Esophagus squamous epithelium (tissue), 5 donors: Measurements from ENCODE around the gene CAP2. TPM values are rescaled to one million over a fixed set of nuclear protein-coding genes. Genes with fewer than 3 reads are reported as not detected.

Experiments used
- DNase-seq: peaks from one replicate; lab custom pipeline; 2025; lab: John Stamatoyannopoulos, UW
- H3K27ac ChIP-seq, 4 donors: fragments of 200-600 bp; sonication (generic); one replicate each; pipeline ENCODE4 v1.5.1; 2016 to 2019; ENCODE audit warnings: mild to moderate bottlenecking in 1 of 4
- H3K27me3 ChIP-seq, 4 donors: fragments of 200-600 bp; sonication (generic); 1 replicate in 3 of 4; 2 replicates in 1 of 4; pipeline versions ENCODE4 v1.5.1 to v1.6.0; 2017 to 2021; ENCODE audit warnings: antibody characterized with exemption in 1 of 4
- H3K36me3 ChIP-seq, 3 donors: fragments of 200-600 bp; sonication (generic); one replicate each; pipeline ENCODE4 v1.5.1; 2016 to 2019
- H3K4me1 ChIP-seq, 3 donors: fragments of 200-600 bp; sonication (generic); one replicate each; pipeline ENCODE4 v1.5.1; 2017 to 2019
- H3K4me3 ChIP-seq, 4 donors: fragments of 200-600 bp; sonication (generic); 1 replicate in 3 of 4; 2 replicates in 1 of 4; pipeline ENCODE4 v1.5.1; 2016 to 2019; ENCODE audit warnings: mild to moderate bottlenecking in 2 of 4, moderate library complexity in 1 of 4
- H3K9me3 ChIP-seq, 3 donors: fragments of 200-600 bp; sonication (generic); one replicate each; pipeline ENCODE4 v1.5.1; 2016 to 2019
- CTCF ChIP-seq, 6 experiments: fragments of 450-650 bp in 4 of 6; fragments of 200-600 bp in 2 of 6; sonication (generic) in 2 of 6; IDR thresholded peaks; one replicate each; pipeline ENCODE4 v1.5.1; 2016 to 2019; ENCODE audit warnings: antibody characterized with exemption in 6 of 6, mild to moderate bottlenecking in 4 of 6, moderate library complexity in 4 of 6
- POLR2A ChIP-seq, 4 donors: fragments of 450-650 bp; IDR thresholded peaks; one replicate each; pipeline ENCODE4 v1.6.1; 2017; ENCODE audit warnings: antibody characterized with exemption in 4 of 4, mild to moderate bottlenecking in 4 of 4, moderate library complexity in 3 of 4
- WGBS, 2 donors: methylation state at CpG; one replicate each; pipeline ENCODE4 v1.1.5; 2018; 5-methylcytosine and 5-hydroxymethylcytosine counted together
- intact Hi-C: fragments of 100-400 bp; cut with DNase I; formaldehyde crosslinking; loops from one replicate; pipeline ENCODE4 v1.15.0; 2022
- total RNA-seq, 4 donors: library from RNA; depleted of rRNA; stranded (reverse); fragments of >200 nt; gene quantifications; one replicate each; pipeline ENCODE4 v1.1.0, GENCODE V29; 2016
- donor health status: DM: yes; HTN: yes; CAD: no.

Gene CAP2
- total RNA-seq, 4 donors from 2014 or later, result 2.0 to 5.5 (median 2.7) TPM

GRCh38 chr6:17353440-17354175 is 39.8 kb upstream of the CAP2 start:
- Histone ChIP-seq H3K27ac (no peak overlapping the region), H3K4me3 (no peak overlapping the region), H3K9me3 (no peaks in the 10 kb centered on the region), H3K36me3 (no peaks in the 10 kb centered on the region), H3K4me1 (no peaks in the 10 kb centered on the region), H3K27me3 (no peaks in the 10 kb centered on the region)
- TF ChIP-seq CTCF (IDR thresholded peaks at IDR 0.05) (no peak), POLR2A (IDR thresholded peaks at IDR 0.05) (no peak)
- DNase-seq, result no peak
- WGBS, 2 donors, result 67 to 71% methylated on average over 4 of the region's 4 CpGs
- intact Hi-C loops, result no loop called here

GRCh38 chr6:17354700-17355403 is 38.5 kb upstream of the CAP2 start:
- Histone ChIP-seq H3K4me1 (no peaks in the 10 kb centered on the region), H3K27me3 (no peaks in the 10 kb centered on the region), H3K9me3 (no peaks in the 10 kb centered on the region), H3K36me3 (no peaks in the 10 kb centered on the region), H3K27ac (no peak overlapping the region), H3K4me3 (no peak overlapping the region)
- intact Hi-C loops, result no loop called here
- no peak for DNase-seq
- no peak for TF ChIP-seq POLR2A (IDR thresholded peaks at IDR 0.05)
- TF ChIP-seq CTCF (IDR thresholded peaks at IDR 0.05), result no peak
- WGBS, 2 donors, result 59 to 60% methylated on average over 4 of the region's 4 CpGs

- 65 to 70% methylated on average over 2 of the region's 2 CpGs for WGBS, 2 donors
- Histone ChIP-seq H3K9me3 (no peaks in the 10 kb centered on the region), H3K4me3 (no peak overlapping the region), H3K36me3 (no peaks in the 10 kb centered on the region), H3K27me3 (no peaks in the 10 kb centered on the region), H3K4me1 (no peaks in the 10 kb centered on the region), H3K27ac (no peak overlapping the region)
- no peak for TF ChIP-seq POLR2A (IDR thresholded peaks at IDR 0.05)
- TF ChIP-seq CTCF (IDR thresholded peaks at IDR 0.05), result no peak
- intact Hi-C loops, result no loop called here
- DNase-seq, result no peak
These were observed 38.0 kb upstream of the CAP2 start for GRCh38 chr6:17355404-17355774.

- Histone ChIP-seq H3K27me3 (no peaks in the 10 kb centered on the region), H3K4me1 (no peaks in the 10 kb centered on the region), H3K9me3 (no peaks in the 10 kb centered on the region), H3K36me3 (no peaks in the 10 kb centered on the region), H3K4me3 (no peak overlapping the region), H3K27ac (no peak overlapping the region)
- no peak for TF ChIP-seq CTCF (IDR thresholded peaks at IDR 0.05)
- no peak for TF ChIP-seq POLR2A (IDR thresholded peaks at IDR 0.05)
- no peak for DNase-seq
- intact Hi-C loops, result no loop called here
These were observed 34.9 kb upstream of the CAP2 start for GRCh38 chr6:17358515-17358914.

- Histone ChIP-seq H3K4me3 (no peak overlapping the region), H3K36me3 (no peaks in the 10 kb centered on the region), H3K9me3 (no peaks in the 10 kb centered on the region), H3K27ac (no peak overlapping the region), H3K27me3 (no peaks in the 10 kb centered on the region), H3K4me1 (no peaks in the 10 kb centered on the region)
- TF ChIP-seq POLR2A (IDR thresholded peaks at IDR 0.05) (no peak), CTCF (IDR thresholded peaks at IDR 0.05) (no peak)
- intact Hi-C loops, result no loop called here
- no peak for DNase-seq
- WGBS, 2 donors, result 71 to 85% methylated on average over 4 of the region's 4 CpGs
These were observed 32.8 kb upstream of the CAP2 start for GRCh38 chr6:17360564-17360963.
